GM21515 (cell line): ENCODE data around the gene LRRC46.

Experiments
- ATAC-seq: cut with Tn5 transposase; IDR thresholded peaks from one replicate; pipeline ENCODE4 v1.9.1; 2021; ENCODE audit not compliant: unreplicated experiment

LRRC46 gene

GRCh38 chr17:47850692-47851573, 19.5 kb downstream of the LRRC46 start, which contains the start of gene SP6:
Gene SP6, minus strand, starts transcription at chr17:47851163. Its CDS starts 2,734 bp downstream, at chr17:47848429.
- ATAC-seq, result no peak

- no peak for ATAC-seq
Measured at GRCh38 chr17:47851764-47852112, 20.3 kb downstream of the LRRC46 start.

GRCh38 chr17:47852113-47852949, 20.9 kb downstream of the LRRC46 start:
- ATAC-seq, result no peak

- ATAC-seq, result no peak
Measured at GRCh38 chr17:47853616-47854015, 22.1 kb downstream of the LRRC46 start.

- ATAC-seq, result no peak
Measured at GRCh38 chr17:47855737-47856136, 24.3 kb downstream of the LRRC46 start.

- no peak for ATAC-seq
Measured at GRCh38 chr17:47856830-47857229, 25.4 kb downstream of the LRRC46 start.

GRCh38 chr17:47857551-47858455, 26.3 kb downstream of the LRRC46 start:
- ATAC-seq, result no peak

- ATAC-seq, result no peak
Measured at GRCh38 chr17:47860386-47860785, 28.9 kb downstream of the LRRC46 start.

GRCh38 chr17:47862621-47863440, 31.4 kb downstream of the LRRC46 start:
- no peak for ATAC-seq

GRCh38 chr17:47864791-47865216, 33.3 kb downstream of the LRRC46 start:
- ATAC-seq, result no peak

GRCh38 chr17:47866941-47867340, 35.5 kb downstream of the LRRC46 start:
- no peak for ATAC-seq

- ATAC-seq, result no peak
Measured at GRCh38 chr17:47867813-47868533, 36.5 kb downstream of the LRRC46 start.

GRCh38 chr17:47869114-47869513, 37.6 kb downstream of the LRRC46 start:
- no peak for ATAC-seq

- ATAC-seq, result no peak
Measured at GRCh38 chr17:47870056-47870455, 38.6 kb downstream of the LRRC46 start.

GRCh38 chr17:47871048-47871447, 39.6 kb downstream of the LRRC46 start:
- no peak for ATAC-seq

GRCh38 chr17:47872019-47872650, 40.7 kb downstream of the LRRC46 start:
- no peak for ATAC-seq

- no peak for ATAC-seq
Measured at GRCh38 chr17:47872651-47873161, 41.2 kb downstream of the LRRC46 start.

- ATAC-seq, result no peak
Measured at GRCh38 chr17:47873200-47874090, 42.0 kb downstream of the LRRC46 start.
